Astrocyte (in vitro differentiated cells and primary cell): ENCODE measurements around the gene LSP1. TPM values are rescaled to one million over a fixed set of nuclear protein-coding genes. Genes with fewer than 3 reads are reported as not detected.

Experiments used
- DNase-seq: peaks from one replicate; pipeline ENCODE4 v3.0.0-alpha.2; 2010; ENCODE audit warnings: low read depth
- FAIRE-seq: peaks from 2 replicates; lab custom pipeline; 2011; peaks lifted over from hg19 to GRCh38; lab: Jason Lieb, UNC
- H2AFZ ChIP-seq: 2 replicates; pipeline ENCODE4 v1.6.0; 2012; ENCODE audit warnings: low read depth, low read length, inconsistent platforms
- H3K27ac ChIP-seq: 2 replicates; pipeline ENCODE4 v1.5.1; 2011; ENCODE audit warnings: low read depth, low read length, inconsistent platforms
- H3K27me3 ChIP-seq: 2 replicates; pipeline ENCODE4 v1.6.0; 2011; ENCODE audit warnings: low read length, inconsistent platforms; ENCODE audit not compliant: insufficient read depth
- H3K36me3 ChIP-seq: 2 replicates; pipeline ENCODE4 v1.5.1; 2011; ENCODE audit warnings: low read length, inconsistent platforms; ENCODE audit not compliant: insufficient read depth
- H3K4me1 ChIP-seq: 2 replicates; pipeline ENCODE4 v1.5.1; 2011; ENCODE audit warnings: low read length, inconsistent platforms; ENCODE audit not compliant: insufficient read depth
- H3K4me2 ChIP-seq: 2 replicates; pipeline ENCODE4 v1.6.0; 2012; ENCODE audit warnings: low read length, inconsistent platforms
- H3K4me3 ChIP-seq: 2 replicates; pipeline ENCODE4 v1.5.1; 2011; ENCODE audit warnings: low read depth, mild to moderate bottlenecking, low read length, inconsistent platforms; ENCODE audit not compliant: insufficient read depth
- H3K79me2 ChIP-seq: 2 replicates; pipeline ENCODE4 v1.6.0; 2012; ENCODE audit warnings: mild to moderate bottlenecking, low read length, inconsistent platforms; ENCODE audit not compliant: insufficient read depth
- H3K9ac ChIP-seq: 2 replicates; pipeline ENCODE4 v1.6.0; 2012; ENCODE audit warnings: mild to moderate bottlenecking, low read length, inconsistent platforms
- H3K9me3 ChIP-seq: 2 replicates; pipeline ENCODE4 v1.5.1; 2012; ENCODE audit warnings: low read depth, mild to moderate bottlenecking, low read length, inconsistent platforms; ENCODE audit not compliant: insufficient read depth
- H4K20me1 ChIP-seq: 2 replicates; pipeline ENCODE4 v1.6.0; 2012; ENCODE audit warnings: low read length, inconsistent platforms; ENCODE audit not compliant: insufficient read depth
- H3K27ac Mint-ChIP-seq: one replicate; pipeline ENCODE4 v1.8.0; 2021; ENCODE audit warnings: mild to moderate bottlenecking, mixed read lengths; ENCODE audit not compliant: unreplicated experiment
- H3K27me3 Mint-ChIP-seq: one replicate; pipeline ENCODE4 v1.8.0; 2021; ENCODE audit warnings: low read depth, mixed read lengths; ENCODE audit not compliant: unreplicated experiment
- H3K36me3 Mint-ChIP-seq: one replicate; pipeline ENCODE4 v1.8.0; 2021; ENCODE audit warnings: low read depth, mixed read lengths; ENCODE audit not compliant: unreplicated experiment
- H3K4me1 Mint-ChIP-seq: one replicate; pipeline ENCODE4 v1.8.0; 2021; ENCODE audit warnings: low read depth, mixed read lengths; ENCODE audit not compliant: unreplicated experiment
- H3K4me3 Mint-ChIP-seq: one replicate; pipeline ENCODE4 v1.8.0; 2021; ENCODE audit warnings: mild to moderate bottlenecking, moderate library complexity, mixed read lengths; ENCODE audit not compliant: unreplicated experiment
- H3K9me3 Mint-ChIP-seq: one replicate; pipeline ENCODE4 v1.8.0; 2021; ENCODE audit warnings: mild to moderate bottlenecking, mixed read lengths; ENCODE audit not compliant: unreplicated experiment
- EZH2 ChIP-seq: IDR thresholded peaks from 2 replicates; pipeline ENCODE4 v1.6.1; 2012; ENCODE audit warnings: mild to moderate bottlenecking, low read length, inconsistent platforms; ENCODE audit not compliant: insufficient read depth
- total RNA-seq: library from RNA; stranded (reverse); gene quantifications from 2 replicates; pipeline ENCODE4 v1.2.1, GENCODE V29; 2021
- TF ChIP-seq, protein P1 (sequence below): IDR thresholded peaks from 2 replicates; pipeline ENCODE4 v1.5.1; 2011; ENCODE audit warnings: low read depth, mild to moderate bottlenecking, inconsistent platforms, low read length, moderate library complexity; ENCODE audit not compliant: insufficient read depth

Gene LSP1
- total RNA-seq, 1 donor from 2014 or later = 1.3 TPM

DNA sequence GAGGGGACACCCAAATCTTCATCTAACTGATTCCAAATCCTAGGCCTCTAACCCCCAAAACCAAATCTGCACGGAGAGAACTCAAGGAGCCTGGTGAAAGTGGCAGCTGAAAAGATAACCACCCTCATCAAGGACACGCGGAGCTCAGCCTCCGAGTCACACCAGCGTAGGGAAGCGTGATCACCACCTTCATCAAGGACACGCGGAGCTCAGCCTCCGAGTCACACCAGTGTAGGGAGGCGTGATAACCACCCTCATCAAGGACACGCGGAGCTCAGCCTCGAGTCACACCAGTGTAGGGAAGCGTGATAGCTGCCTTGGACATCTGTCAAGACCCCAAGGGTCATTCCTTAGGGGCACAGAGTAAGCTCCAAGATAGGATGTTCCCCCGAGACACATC, 47.4 kb upstream of the LSP1 start:
- H3K4me1 Mint-ChIP-seq = no peaks in the 10 kb centered on the region
- no peak for FAIRE-seq
- Histone ChIP-seq H3K79me2 (no peaks in the 10 kb centered on the region), H2AFZ (no peak overlapping the region), H3K9ac (no peak overlapping the region), H3K4me2 (no peak overlapping the region), H3K9me3 (no peaks in the 10 kb centered on the region), H3K27me3 (peaks cover 2% of the 10 kb centered on the region), H3K27ac (no peak overlapping the region), H4K20me1 (no peaks in the 10 kb centered on the region), H3K36me3 (no peaks in the 10 kb centered on the region), H3K4me3 (no peak overlapping the region), H3K4me1 (no peaks in the 10 kb centered on the region)
- TF ChIP-seq, protein P1, sequence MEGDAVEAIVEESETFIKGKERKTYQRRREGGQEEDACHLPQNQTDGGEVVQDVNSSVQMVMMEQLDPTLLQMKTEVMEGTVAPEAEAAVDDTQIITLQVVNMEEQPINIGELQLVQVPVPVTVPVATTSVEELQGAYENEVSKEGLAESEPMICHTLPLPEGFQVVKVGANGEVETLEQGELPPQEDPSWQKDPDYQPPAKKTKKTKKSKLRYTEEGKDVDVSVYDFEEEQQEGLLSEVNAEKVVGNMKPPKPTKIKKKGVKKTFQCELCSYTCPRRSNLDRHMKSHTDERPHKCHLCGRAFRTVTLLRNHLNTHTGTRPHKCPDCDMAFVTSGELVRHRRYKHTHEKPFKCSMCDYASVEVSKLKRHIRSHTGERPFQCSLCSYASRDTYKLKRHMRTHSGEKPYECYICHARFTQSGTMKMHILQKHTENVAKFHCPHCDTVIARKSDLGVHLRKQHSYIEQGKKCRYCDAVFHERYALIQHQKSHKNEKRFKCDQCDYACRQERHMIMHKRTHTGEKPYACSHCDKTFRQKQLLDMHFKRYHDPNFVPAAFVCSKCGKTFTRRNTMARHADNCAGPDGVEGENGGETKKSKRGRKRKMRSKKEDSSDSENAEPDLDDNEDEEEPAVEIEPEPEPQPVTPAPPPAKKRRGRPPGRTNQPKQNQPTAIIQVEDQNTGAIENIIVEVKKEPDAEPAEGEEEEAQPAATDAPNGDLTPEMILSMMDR = no peak
- TF ChIP-seq EZH2 = no peak
- peaks cover 40% of the 10 kb centered on the region for H3K27me3 Mint-ChIP-seq
- DNase-seq = no peak
- H3K4me3 Mint-ChIP-seq = no peak overlapping the region
- no peaks in the 10 kb centered on the region for H3K9me3 Mint-ChIP-seq
- no peak overlapping the region for H3K27ac Mint-ChIP-seq
- no peaks in the 10 kb centered on the region for H3K36me3 Mint-ChIP-seq

DNA sequence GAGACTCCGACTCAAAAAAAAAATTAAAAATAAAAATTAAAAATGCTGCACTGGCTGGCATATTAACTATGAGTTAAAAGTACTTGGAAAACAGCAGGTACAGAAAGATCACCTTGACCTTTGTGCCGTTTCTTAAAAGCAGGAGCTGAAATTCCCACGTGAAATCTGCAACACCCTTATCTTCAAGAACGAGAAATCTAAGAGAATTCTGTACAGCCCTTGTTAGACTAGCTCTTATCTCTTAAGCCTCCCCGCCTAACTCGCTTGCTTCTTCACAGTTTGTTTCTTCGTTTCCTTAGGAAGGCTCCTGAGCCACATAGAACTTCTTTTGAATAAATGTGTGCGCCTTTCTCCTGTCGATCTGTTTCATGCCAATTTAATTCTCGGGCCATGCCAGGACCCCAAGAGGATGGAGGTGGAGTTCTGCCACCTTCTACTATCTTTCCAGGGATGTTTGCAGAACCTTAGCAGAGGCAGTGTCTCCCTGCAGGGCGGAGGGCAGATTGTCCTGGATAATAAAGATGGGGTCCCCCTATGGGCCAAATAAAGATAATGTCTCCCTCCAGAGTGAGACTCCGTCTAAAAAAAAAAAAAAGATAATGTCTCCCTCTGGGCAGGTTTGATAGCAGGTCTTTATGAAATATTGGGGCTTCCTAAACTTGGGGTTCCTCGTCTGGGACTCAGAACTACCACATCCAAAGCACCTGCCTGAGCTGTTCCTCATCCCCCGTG, 45.5 kb upstream of the LSP1 start:
- Histone ChIP-seq H3K4me2 (no peak overlapping the region), H3K27ac (no peak overlapping the region), H2AFZ (no peak overlapping the region), H3K79me2 (no peaks in the 10 kb centered on the region), H3K36me3 (no peaks in the 10 kb centered on the region), H3K9me3 (peaks cover 3% of the 10 kb centered on the region), H3K9ac (no peak overlapping the region), H3K27me3 (peaks cover 4% of the 10 kb centered on the region), H3K4me1 (no peaks in the 10 kb centered on the region), H4K20me1 (no peaks in the 10 kb centered on the region), H3K4me3 (no peak overlapping the region)
- FAIRE-seq = no peak
- Mint-ChIP-seq H3K9me3 (peaks cover 9% of the 10 kb centered on the region), H3K27me3 (peaks cover 48% of the 10 kb centered on the region), H3K27ac (peak overlapping the region; percentile 58), H3K4me3 (no peak overlapping the region), H3K4me1 (no peaks in the 10 kb centered on the region), H3K36me3 (no peaks in the 10 kb centered on the region)
- DNase-seq = no peak
- TF ChIP-seq EZH2 = no peak
- TF ChIP-seq, protein P1 = no peak

DNA sequence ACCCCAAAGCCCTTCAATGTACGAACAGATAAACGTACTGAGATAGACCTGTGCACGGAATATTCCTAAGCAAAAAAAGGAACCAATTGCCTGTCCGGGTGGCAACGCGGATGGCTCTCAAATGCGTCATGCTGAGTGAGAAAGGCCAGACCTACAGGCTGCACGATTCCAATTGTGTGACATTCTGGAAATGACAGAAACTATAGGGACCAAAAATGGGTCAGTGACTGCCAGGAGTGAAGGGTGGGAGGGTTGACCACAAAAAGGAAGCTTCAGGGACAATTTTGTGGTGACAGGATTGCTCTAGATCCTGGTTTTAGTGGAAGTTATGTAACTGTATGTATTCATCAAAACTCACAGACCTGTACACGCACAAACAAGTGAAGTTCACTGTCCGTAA, 42.1 kb upstream of the LSP1 start:
- Histone ChIP-seq H4K20me1 (no peaks in the 10 kb centered on the region), H3K36me3 (no peaks in the 10 kb centered on the region), H3K27me3 (peaks cover 2% of the 10 kb centered on the region), H3K4me3 (no peak overlapping the region), H3K79me2 (no peaks in the 10 kb centered on the region), H3K9ac (no peak overlapping the region), H3K4me1 (no peaks in the 10 kb centered on the region), H2AFZ (no peak overlapping the region), H3K9me3 (peaks cover 3% of the 10 kb centered on the region), H3K4me2 (no peak overlapping the region), H3K27ac (no peak overlapping the region)
- Mint-ChIP-seq H3K36me3 (no peaks in the 10 kb centered on the region), H3K9me3 (peaks cover 15% of the 10 kb centered on the region), H3K27ac (no peak overlapping the region), H3K4me1 (no peaks in the 10 kb centered on the region), H3K27me3 (peaks cover 42% of the 10 kb centered on the region), H3K4me3 (no peak overlapping the region)
- DNase-seq (no peak), FAIRE-seq (no peak)
- TF ChIP-seq, protein P1 = no peak
- no peak for TF ChIP-seq EZH2
